Fibroblast of villous mesenchyme (primary cell): ENCODE results near the gene CFAP65. TPM values are rescaled to one million over a fixed set of nuclear protein-coding genes. Genes with fewer than 3 reads are reported as not detected.

Source experiments
- DNase-seq: peaks from one replicate; pipeline ENCODE4 v3.0.0-alpha.2; 2010; ENCODE audit warnings: low read depth
- H3K4me3 ChIP-seq: 2 replicates; pipeline ENCODE4 v1.5.1; 2011; ENCODE audit warnings: low read depth, mild to moderate bottlenecking, low read length
- CTCF ChIP-seq: IDR thresholded peaks from 2 replicates; pipeline ENCODE4 v1.5.1; 2012; ENCODE audit warnings: low read depth, mild to moderate bottlenecking, low read length; ENCODE audit not compliant: insufficient read depth
- total RNA-seq: library from RNA; depleted of rRNA; stranded (reverse); fragments of >200 nt; gene quantifications from 2 replicates; pipeline ENCODE4 v1.2.3, GENCODE V29; 2012

Gene CFAP65
- total RNA-seq, 1 donor, result not detected

GRCh38 chr2:218959761-218960308 is 81.5 kb downstream of the CFAP65 start:
- no peak for TF ChIP-seq CTCF
- DNase-seq, result no peak
- H3K4me3 ChIP-seq, result peak overlapping the region; percentile 40

GRCh38 chr2:218959141-218959731 is 82.1 kb downstream of the CFAP65 start, which contains the start of gene CDK5R2:
TSS of gene CDK5R2 (plus strand) at chr2:218959666. CDS start at chr2:218959821, 155 bp downstream.
- DNase-seq, result peak; percentile 82
- peak within 1 kb of the TSS; percentile 40 for H3K4me3 ChIP-seq
- no peak for TF ChIP-seq CTCF

GRCh38 chr2:218958276-218958675 is 83.0 kb downstream of the CFAP65 start:
- DNase-seq, result no peak
- no peak for TF ChIP-seq CTCF
- H3K4me3 ChIP-seq, result no peak overlapping the region

- no peak for DNase-seq
- TF ChIP-seq CTCF, result no peak
- no peak overlapping the region for H3K4me3 ChIP-seq
These were observed 83.6 kb downstream of the CFAP65 start for GRCh38 chr2:218957671-218958070.

GRCh38 chr2:218956039-218956438 is 85.3 kb downstream of the CFAP65 start:
- no peak for TF ChIP-seq CTCF
- H3K4me3 ChIP-seq, result no peak overlapping the region
- no peak for DNase-seq

GRCh38 chr2:218954541-218955300 is 86.6 kb downstream of the CFAP65 start:
- no peak for DNase-seq
- no peak overlapping the region for H3K4me3 ChIP-seq
- TF ChIP-seq CTCF, result no peak
